ENCODE results near the gene MALT1. TPM values are rescaled to one million over a fixed set of nuclear protein-coding genes. Genes with fewer than 3 reads are reported as not detected.

MALT1 gene
- total RNA-seq, 6 experiments from 2014 or later, result 9.2 to 16.0 (median 10.2) TPM

GRCh38 chr18:58802959-58803358 is 131.7 kb downstream of the MALT1 start:
- no peak overlapping the region for H3K27ac ChIP-seq
- H3K9me3 ChIP-seq, result no peaks in the 10 kb centered on the region
- H3K27me3 ChIP-seq, result no peaks in the 10 kb centered on the region
- intact Hi-C loops (cut with DNase I), result no loop called here
- WGBS (ENCODE audit: insufficient coverage, low coverage, low lambda C conversion rate, missing lambda C conversion rate), result 91% methylated on average over 3 of the region's 5 CpGs
- H3K36me3 ChIP-seq, result no peaks in the 10 kb centered on the region
- TF ChIP-seq CTCF (IDR thresholded peaks at IDR 0.05) (no peak), POLR2A (IDR thresholded peaks at IDR 0.05) (no peak)
- no peak overlapping the region for H3K4me3 ChIP-seq
- H3K4me1 ChIP-seq, result no peaks in the 10 kb centered on the region
- no peak for DNase-seq
- no peak for ATAC-seq

GRCh38 chr18:58803978-58804377 is 132.7 kb downstream of the MALT1 start:
- intact Hi-C loops (cut with DNase I), result no loop called here
- WGBS (ENCODE audit: insufficient coverage, low coverage, low lambda C conversion rate, missing lambda C conversion rate), result 85% methylated on average over 4 of the region's 4 CpGs

More at GRCh38 chr18:58803978-58804377, 132.7 kb downstream of the MALT1 start:
- no peak overlapping the region for H3K27ac ChIP-seq
- H3K27me3 ChIP-seq, result no peaks in the 10 kb centered on the region
- H3K9me3 ChIP-seq, result no peaks in the 10 kb centered on the region
- no peak for DNase-seq
- ATAC-seq, result no peak
- H3K4me3 ChIP-seq, result no peak overlapping the region
- no peaks in the 10 kb centered on the region for H3K4me1 ChIP-seq
- no peaks in the 10 kb centered on the region for H3K36me3 ChIP-seq
- no peak for TF ChIP-seq POLR2A (IDR thresholded peaks at IDR 0.05)
- no peak for TF ChIP-seq CTCF (IDR thresholded peaks at IDR 0.05)

Other genes starting within 250 kb of the MALT1 start
- gene ALPK2, start 42.4 kb upstream of the MALT1 start, total RNA-seq, result 10 to 100 TPM in 3 of 6 experiments, 1 to 10 TPM in 2, under 1 TPM in 1; 0.66 to 27.9 (median 8.4) TPM
- gene ZNF532, start 193.4 kb downstream of the MALT1 start, total RNA-seq, result 1 to 10 TPM; 2.0 to 6.4 (median 3.2) TPM